ENCODE results near the gene DENND4B.

Gene DENND4B

GRCh38 chr1:153882296-153882912, 64.1 kb downstream of the DENND4B start:
- no peak for DNase-seq (ENCODE audit: low read depth)

- DNase-seq (ENCODE audit: low read depth), result no peak
These were observed 64.8 kb downstream of the DENND4B start for GRCh38 chr1:153881751-153882150.

- no peak for DNase-seq (ENCODE audit: low read depth)
These were observed 65.6 kb downstream of the DENND4B start for GRCh38 chr1:153880962-153881361.

GRCh38 chr1:153880024-153880423, 66.5 kb downstream of the DENND4B start:
- DNase-seq (ENCODE audit: low read depth), result no peak
